IMR-90 (cell line): Measurements from ENCODE around the gene NTMT2.

ENCODE experiments used
- CTCF ChIP-seq: conservative IDR thresholded peaks from 2 replicates; pipeline ENCODE4 v1.5.1; 2012; ENCODE audit warnings: mild to moderate bottlenecking, low read depth, low read length, improper control_type of control experiment
- POLR2A ChIP-seq: IDR thresholded peaks from 2 replicates; pipeline ENCODE4 v1.6.1; 2012; ENCODE audit warnings: mild to moderate bottlenecking, low read depth, low read length
- RAD21 ChIP-seq: IDR thresholded peaks from 2 replicates; pipeline ENCODE4 v1.6.1; 2012; ENCODE audit warnings: low read length, improper control_type of control experiment
- TF ChIP-seq, protein P1 (sequence below): fragments of 150-350 bp; IDR thresholded peaks from 2 replicates; pipeline ENCODE4 v1.6.1; 2017; ENCODE audit warnings: mild to moderate bottlenecking, antibody characterized with exemption, low read length, low read depth

- no peak for TF ChIP-seq CTCF
- TF ChIP-seq POLR2A, result no peak
- TF ChIP-seq, protein P1, sequence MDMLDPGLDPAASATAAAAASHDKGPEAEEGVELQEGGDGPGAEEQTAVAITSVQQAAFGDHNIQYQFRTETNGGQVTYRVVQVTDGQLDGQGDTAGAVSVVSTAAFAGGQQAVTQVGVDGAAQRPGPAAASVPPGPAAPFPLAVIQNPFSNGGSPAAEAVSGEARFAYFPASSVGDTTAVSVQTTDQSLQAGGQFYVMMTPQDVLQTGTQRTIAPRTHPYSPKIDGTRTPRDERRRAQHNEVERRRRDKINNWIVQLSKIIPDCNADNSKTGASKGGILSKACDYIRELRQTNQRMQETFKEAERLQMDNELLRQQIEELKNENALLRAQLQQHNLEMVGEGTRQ, result no peak
- no peak for TF ChIP-seq RAD21
Measured at GRCh38 chr1:170131984-170132383, 13.8 kb upstream of the NTMT2 start.
